Panc1 (cell line): ENCODE results near the gene CKS1B. TPM values are rescaled to one million over a fixed set of nuclear protein-coding genes. Genes with fewer than 3 reads are reported as not detected.

Experiments
- ATAC-seq: fragments of 200-7000 bp; cut with Tn5 transposase; 2 replicates; pipeline ENCODE4 v1.9.1; 2020; ENCODE audit warnings: mild to moderate bottlenecking, moderate library complexity
- BruUV-seq: library from RNA; stranded (reverse); fragments of 400-500 nt; replicated peaks from 2 replicates; lab custom pipeline; 2021; lab: Mats Ljungman, UMichigan
- CTCF ChIA-PET: fragments of 300-600 bp; sonication (Branson Sonifier 250); formaldehyde crosslinking; loops from one replicate; lab custom pipeline; 2022; ENCODE audit warnings: antibody characterized with exemption; lab: Charles Lee
- POLR2A ChIA-PET: fragments of 300-600 bp; sonication (Branson Sonifier 250); formaldehyde crosslinking; loops from one replicate; lab custom pipeline; 2022; ENCODE audit warnings: antibody characterized with exemption; lab: Charles Lee
- DNase-seq: peaks from one replicate; pipeline ENCODE4 v3.0.0-alpha.2; 2010; ENCODE audit warnings: low read depth, low spot score
- H3K27ac ChIP-seq: 2 replicates; pipeline ENCODE4 v1.5.1; 2011; ENCODE audit warnings: mild to moderate bottlenecking, low read length, inconsistent platforms
- H3K27me3 ChIP-seq: fragments of 200-500 bp; sonication (Bioruptor generic); 2 replicates; pipeline ENCODE4 v1.6.0; 2014; ENCODE audit warnings: low read length, inconsistent platforms; ENCODE audit not compliant: control insufficient read depth, insufficient read depth
- H3K36me3 ChIP-seq: fragments of 200-500 bp; sonication (Bioruptor generic); 2 replicates; pipeline ENCODE4 v1.5.1; 2014; ENCODE audit warnings: inconsistent platforms, mild to moderate bottlenecking, low read length, moderate library complexity; ENCODE audit not compliant: control insufficient read depth, insufficient read depth
- H3K4me1 ChIP-seq: 2 replicates; pipeline ENCODE4 v1.5.1; 2011; ENCODE audit warnings: inconsistent platforms, mild to moderate bottlenecking, low read length, moderate library complexity; ENCODE audit not compliant: control insufficient read depth, insufficient read depth
- H3K4me3 ChIP-seq, 2 experiments: 2 replicates each; pipeline ENCODE4 v1.5.1; 2011 to 2012; ENCODE audit warnings: low read depth in 2 of 2, low read length in 2 of 2, mild to moderate bottlenecking in 2 of 2, inconsistent platforms in 1 of 2, moderate library complexity in 1 of 2
- H3K9me3 ChIP-seq: fragments of 200-500 bp; sonication (Bioruptor generic); 2 replicates; pipeline ENCODE4 v1.5.1; 2014; ENCODE audit warnings: low read depth, mild to moderate bottlenecking, inconsistent platforms, low read length, moderate library complexity; ENCODE audit not compliant: control insufficient read depth, insufficient read depth
- POLR2AphosphoS5 ChIP-seq: IDR thresholded peaks from 2 replicates; pipeline ENCODE4 v1.6.1; 2012; ENCODE audit warnings: mild to moderate bottlenecking, low read depth, low read length, moderate library complexity
- SIN3A ChIP-seq: IDR thresholded peaks from 2 replicates; pipeline ENCODE4 v1.6.1; 2012; ENCODE audit warnings: low read depth, mild to moderate bottlenecking, low read length, moderate library complexity, borderline replicate concordance; ENCODE audit not compliant: insufficient read depth
- TCF7L2 ChIP-seq: IDR thresholded peaks from 2 replicates; pipeline ENCODE4 v1.6.1; 2011; ENCODE audit warnings: mild to moderate bottlenecking, low read depth, low read length, inconsistent platforms
- in situ Hi-C: cut with HindIII; loops from 2 replicates; pipeline ENCODE4 v1.10.0; 2016; ENCODE audit warnings: low sequenced_read_pairs, low pct_unique_long_range_greater_than_20kb
- intact Hi-C: fragments of 100-400 bp; cut with micrococcal nuclease; formaldehyde crosslinking; loops from one replicate; pipeline ENCODE4 v1.10.0; 2022; ENCODE audit not compliant: unreplicated experiment
- total RNA-seq: library from RNA; stranded (reverse); gene quantifications from one replicate; pipeline ENCODE4 v1.2.1, GENCODE V29; 2021; ENCODE audit not compliant: unreplicated experiment
- TF ChIP-seq, protein P1 (sequence below), 2 experiments: IDR thresholded peaks; 2 replicates each; pipeline ENCODE4 v1.6.1; 2011 to 2012; ENCODE audit warnings: low read depth in 2 of 2, control low read depth in 1 of 2, low read length in 1 of 2, mild to moderate bottlenecking in 1 of 2, moderate library complexity in 1 of 2; ENCODE audit not compliant: insufficient read depth in 1 of 2
- TF ChIP-seq, protein P2 (sequence below): fragments of 450-650 bp; IDR thresholded peaks from 2 replicates; pipeline ENCODE4 v1.5.1; 2017; ENCODE audit warnings: mild to moderate bottlenecking

The CKS1B gene
- total RNA-seq, 1 experiment from 2014 or later = 212 TPM

DNA sequence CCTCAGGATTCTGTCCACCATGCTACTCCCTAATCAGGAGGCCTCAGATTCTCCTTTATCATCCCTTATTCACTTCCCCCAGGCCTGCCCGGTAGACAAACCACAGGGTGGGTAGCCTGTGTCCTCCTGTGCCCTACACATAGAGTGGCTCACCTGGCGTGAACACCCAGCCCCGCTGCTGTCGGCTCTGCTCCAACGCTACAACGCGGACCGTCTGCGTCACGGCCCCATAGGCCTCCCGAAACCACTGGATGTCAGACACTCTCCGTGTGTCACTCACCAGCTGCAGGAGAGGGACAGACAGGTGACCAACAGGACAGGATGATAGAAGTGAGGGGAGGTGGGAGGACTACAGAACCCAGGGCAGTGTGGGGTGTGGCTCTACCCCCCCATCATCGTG lies 48.3 kb upstream of the CKS1B start:
- H3K4me1 ChIP-seq = no peaks in the 10 kb centered on the region
- ChIA-PET CTCF (no interaction called here), POLR2A (no interaction called here)
- no peaks in the 10 kb centered on the region for H3K27me3 ChIP-seq
- no peaks in the 10 kb centered on the region for H3K9me3 ChIP-seq
- BruUV-seq = no TSS peak
- ATAC-seq (no peak), DNase-seq (no peak)
- intact Hi-C loops = no loop called here
- in situ Hi-C loops = no loop called here
- no peak for TF ChIP-seq SIN3A
- TF ChIP-seq, protein P1, sequence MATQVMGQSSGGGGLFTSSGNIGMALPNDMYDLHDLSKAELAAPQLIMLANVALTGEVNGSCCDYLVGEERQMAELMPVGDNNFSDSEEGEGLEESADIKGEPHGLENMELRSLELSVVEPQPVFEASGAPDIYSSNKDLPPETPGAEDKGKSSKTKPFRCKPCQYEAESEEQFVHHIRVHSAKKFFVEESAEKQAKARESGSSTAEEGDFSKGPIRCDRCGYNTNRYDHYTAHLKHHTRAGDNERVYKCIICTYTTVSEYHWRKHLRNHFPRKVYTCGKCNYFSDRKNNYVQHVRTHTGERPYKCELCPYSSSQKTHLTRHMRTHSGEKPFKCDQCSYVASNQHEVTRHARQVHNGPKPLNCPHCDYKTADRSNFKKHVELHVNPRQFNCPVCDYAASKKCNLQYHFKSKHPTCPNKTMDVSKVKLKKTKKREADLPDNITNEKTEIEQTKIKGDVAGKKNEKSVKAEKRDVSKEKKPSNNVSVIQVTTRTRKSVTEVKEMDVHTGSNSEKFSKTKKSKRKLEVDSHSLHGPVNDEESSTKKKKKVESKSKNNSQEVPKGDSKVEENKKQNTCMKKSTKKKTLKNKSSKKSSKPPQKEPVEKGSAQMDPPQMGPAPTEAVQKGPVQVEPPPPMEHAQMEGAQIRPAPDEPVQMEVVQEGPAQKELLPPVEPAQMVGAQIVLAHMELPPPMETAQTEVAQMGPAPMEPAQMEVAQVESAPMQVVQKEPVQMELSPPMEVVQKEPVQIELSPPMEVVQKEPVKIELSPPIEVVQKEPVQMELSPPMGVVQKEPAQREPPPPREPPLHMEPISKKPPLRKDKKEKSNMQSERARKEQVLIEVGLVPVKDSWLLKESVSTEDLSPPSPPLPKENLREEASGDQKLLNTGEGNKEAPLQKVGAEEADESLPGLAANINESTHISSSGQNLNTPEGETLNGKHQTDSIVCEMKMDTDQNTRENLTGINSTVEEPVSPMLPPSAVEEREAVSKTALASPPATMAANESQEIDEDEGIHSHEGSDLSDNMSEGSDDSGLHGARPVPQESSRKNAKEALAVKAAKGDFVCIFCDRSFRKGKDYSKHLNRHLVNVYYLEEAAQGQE (IDR thresholded peaks at IDR 0.05; ENCODE audit: insufficient read depth in 1 of 2, low read depth in 2 of 2, low read length in 1 of 2) = no peak
- no peak for TF ChIP-seq TCF7L2
- TF ChIP-seq, protein P2, sequence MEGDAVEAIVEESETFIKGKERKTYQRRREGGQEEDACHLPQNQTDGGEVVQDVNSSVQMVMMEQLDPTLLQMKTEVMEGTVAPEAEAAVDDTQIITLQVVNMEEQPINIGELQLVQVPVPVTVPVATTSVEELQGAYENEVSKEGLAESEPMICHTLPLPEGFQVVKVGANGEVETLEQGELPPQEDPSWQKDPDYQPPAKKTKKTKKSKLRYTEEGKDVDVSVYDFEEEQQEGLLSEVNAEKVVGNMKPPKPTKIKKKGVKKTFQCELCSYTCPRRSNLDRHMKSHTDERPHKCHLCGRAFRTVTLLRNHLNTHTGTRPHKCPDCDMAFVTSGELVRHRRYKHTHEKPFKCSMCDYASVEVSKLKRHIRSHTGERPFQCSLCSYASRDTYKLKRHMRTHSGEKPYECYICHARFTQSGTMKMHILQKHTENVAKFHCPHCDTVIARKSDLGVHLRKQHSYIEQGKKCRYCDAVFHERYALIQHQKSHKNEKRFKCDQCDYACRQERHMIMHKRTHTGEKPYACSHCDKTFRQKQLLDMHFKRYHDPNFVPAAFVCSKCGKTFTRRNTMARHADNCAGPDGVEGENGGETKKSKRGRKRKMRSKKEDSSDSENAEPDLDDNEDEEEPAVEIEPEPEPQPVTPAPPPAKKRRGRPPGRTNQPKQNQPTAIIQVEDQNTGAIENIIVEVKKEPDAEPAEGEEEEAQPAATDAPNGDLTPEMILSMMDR = no peak
- no peak for TF ChIP-seq POLR2AphosphoS5
- H3K36me3 ChIP-seq = no peaks in the 10 kb centered on the region
- no peak overlapping the region for H3K27ac ChIP-seq
- no peak overlapping the region for H3K4me3 ChIP-seq

DNA sequence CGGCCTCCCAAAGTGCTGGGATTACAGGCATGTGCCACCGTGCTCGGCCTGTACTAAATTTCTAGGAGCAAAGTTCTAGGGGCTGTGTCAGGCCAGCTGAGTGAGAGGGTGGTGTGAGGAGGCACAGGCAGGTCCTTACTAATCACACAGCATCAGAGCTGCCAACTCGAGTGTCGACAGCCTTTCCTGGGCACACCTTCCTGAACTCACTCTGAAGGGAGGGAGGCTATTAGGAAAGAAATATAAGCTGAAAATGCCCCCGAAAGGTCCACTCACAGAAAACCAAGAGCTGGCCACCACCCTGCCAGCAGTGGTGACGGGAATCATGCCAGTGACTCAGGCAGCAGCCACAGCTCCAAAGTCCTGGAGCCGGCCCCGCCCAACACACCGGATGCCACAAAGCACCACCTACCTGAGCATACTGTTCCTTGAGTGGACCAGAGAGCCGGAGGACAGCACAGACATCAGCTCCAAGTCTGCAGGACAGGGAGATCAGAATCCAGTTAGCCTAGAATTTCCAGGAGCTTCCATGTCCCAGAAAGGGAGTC lies 42.5 kb upstream of the CKS1B start:
- TF ChIP-seq TCF7L2 = no peak
- no peak for TF ChIP-seq POLR2AphosphoS5
- TF ChIP-seq, protein P1 (IDR thresholded peaks at IDR 0.05; ENCODE audit: insufficient read depth in 1 of 2, low read depth in 2 of 2, low read length in 1 of 2) = no peak
- TF ChIP-seq, protein P2 = no peak
- TF ChIP-seq SIN3A = no peak
- Histone ChIP-seq H3K36me3 (no peaks in the 10 kb centered on the region), H3K27ac (no peak overlapping the region), H3K4me1 (peaks cover 6% of the 10 kb centered on the region), H3K9me3 (no peaks in the 10 kb centered on the region), H3K27me3 (no peaks in the 10 kb centered on the region), H3K4me3 (no peak overlapping the region)
- in situ Hi-C loops = no loop called here
- CTCF ChIA-PET = interaction anchor here (0.5 kb wide), 1 partner anchor 8 kb away, joined by 3 read pairs; no protein-coding TSS in a partner anchor
- POLR2A ChIA-PET = no interaction called here
- ATAC-seq (no peak), DNase-seq (no peak)
- no TSS peak for BruUV-seq
- intact Hi-C loops = no loop called here
